ENCODE results near the gene TGFBR2.
A peak's percentile ranks its signal among the peaks of the same experiment; 100 is the strongest.

Gene TGFBR2

GRCh38 chr3:30586806-30587486, 19.5 kb upstream of the TGFBR2 start:
- H3K9me3 ChIP-seq (ENCODE audit: control insufficient read depth, insufficient read depth, low read length) = no peaks in the 10 kb centered on the region
- no peaks in the 10 kb centered on the region for H3K4me1 ChIP-seq (ENCODE audit: insufficient read depth, low read length)
- no peaks in the 10 kb centered on the region for H3K36me3 ChIP-seq (ENCODE audit: insufficient read depth, low read length)
- H3K9ac ChIP-seq (ENCODE audit: low read depth, low read length) = no peak overlapping the region

DNA sequence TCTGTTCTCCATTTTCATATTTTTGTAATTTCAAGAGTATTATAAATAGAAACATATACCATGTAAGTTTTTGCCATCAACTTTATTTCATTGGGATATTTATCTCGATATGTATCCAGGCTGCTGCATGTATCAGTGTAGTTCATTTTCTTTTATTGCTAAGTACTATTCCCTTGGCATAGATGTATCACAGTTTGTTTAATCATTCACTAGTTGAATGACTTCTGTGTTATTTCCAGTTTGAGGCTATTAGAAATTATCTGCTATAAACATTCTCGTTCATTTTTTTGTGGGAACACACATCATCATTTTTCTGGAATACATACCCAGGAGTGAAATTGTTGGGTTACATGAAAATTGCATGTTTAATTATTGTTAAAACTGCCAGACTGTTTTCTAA, 18.5 kb upstream of the TGFBR2 start:
- H3K9ac ChIP-seq (ENCODE audit: low read depth, low read length) = no peak overlapping the region
- H3K36me3 ChIP-seq (ENCODE audit: insufficient read depth, low read length) = no peaks in the 10 kb centered on the region
- no peaks in the 10 kb centered on the region for H3K4me1 ChIP-seq (ENCODE audit: insufficient read depth, low read length)
- no peaks in the 10 kb centered on the region for H3K9me3 ChIP-seq (ENCODE audit: control insufficient read depth, insufficient read depth, low read length)

- Histone ChIP-seq H3K9ac (ENCODE audit: low read depth, low read length) (no peak overlapping the region), H3K9me3 (ENCODE audit: control insufficient read depth, insufficient read depth, low read length) (no peaks in the 10 kb centered on the region; the same call in 1 of the 2 replicates), H3K4me1 (ENCODE audit: insufficient read depth, low read length) (peaks cover 6% of the 10 kb centered on the region), H3K36me3 (ENCODE audit: insufficient read depth, low read length) (no peaks in the 10 kb centered on the region)
Measured at GRCh38 chr3:30596152-30596551, 10.2 kb upstream of the TGFBR2 start.

GRCh38 chr3:30597131-30597768, 9.2 kb upstream of the TGFBR2 start:
- H3K36me3 ChIP-seq (ENCODE audit: insufficient read depth, low read length) = no peaks in the 10 kb centered on the region
- no peaks in the 10 kb centered on the region; the same call in 1 of the 2 replicates for H3K9me3 ChIP-seq (ENCODE audit: control insufficient read depth, insufficient read depth, low read length)
- H3K4me1 ChIP-seq (ENCODE audit: insufficient read depth, low read length) = peaks cover 6% of the 10 kb centered on the region
- no peak overlapping the region for H3K9ac ChIP-seq (ENCODE audit: low read depth, low read length)

DNA sequence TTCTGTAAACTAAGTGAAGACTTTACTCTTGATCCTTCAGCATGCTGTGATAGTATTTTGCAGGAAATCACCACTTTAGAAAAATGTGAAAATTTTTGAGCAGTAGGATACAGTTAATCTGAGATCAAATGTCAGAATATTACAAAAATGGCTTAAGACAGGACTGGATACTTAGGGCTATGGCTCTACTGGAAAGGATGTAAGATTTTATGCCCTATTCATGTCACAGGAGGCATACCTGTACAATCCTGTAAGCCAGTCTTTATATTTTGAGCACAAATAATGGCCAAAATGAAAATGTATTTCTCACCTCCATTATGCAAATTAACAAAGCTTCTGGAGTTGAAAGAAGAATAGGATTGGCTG, 8.6 kb upstream of the TGFBR2 start:
- Histone ChIP-seq H3K36me3 (ENCODE audit: insufficient read depth, low read length) (no peaks in the 10 kb centered on the region), H3K9me3 (ENCODE audit: control insufficient read depth, insufficient read depth, low read length) (no peaks in the 10 kb centered on the region; the same call in 1 of the 2 replicates), H3K9ac (ENCODE audit: low read depth, low read length) (no peak overlapping the region), H3K4me1 (ENCODE audit: insufficient read depth, low read length) (peaks cover 6% of the 10 kb centered on the region)

DNA sequence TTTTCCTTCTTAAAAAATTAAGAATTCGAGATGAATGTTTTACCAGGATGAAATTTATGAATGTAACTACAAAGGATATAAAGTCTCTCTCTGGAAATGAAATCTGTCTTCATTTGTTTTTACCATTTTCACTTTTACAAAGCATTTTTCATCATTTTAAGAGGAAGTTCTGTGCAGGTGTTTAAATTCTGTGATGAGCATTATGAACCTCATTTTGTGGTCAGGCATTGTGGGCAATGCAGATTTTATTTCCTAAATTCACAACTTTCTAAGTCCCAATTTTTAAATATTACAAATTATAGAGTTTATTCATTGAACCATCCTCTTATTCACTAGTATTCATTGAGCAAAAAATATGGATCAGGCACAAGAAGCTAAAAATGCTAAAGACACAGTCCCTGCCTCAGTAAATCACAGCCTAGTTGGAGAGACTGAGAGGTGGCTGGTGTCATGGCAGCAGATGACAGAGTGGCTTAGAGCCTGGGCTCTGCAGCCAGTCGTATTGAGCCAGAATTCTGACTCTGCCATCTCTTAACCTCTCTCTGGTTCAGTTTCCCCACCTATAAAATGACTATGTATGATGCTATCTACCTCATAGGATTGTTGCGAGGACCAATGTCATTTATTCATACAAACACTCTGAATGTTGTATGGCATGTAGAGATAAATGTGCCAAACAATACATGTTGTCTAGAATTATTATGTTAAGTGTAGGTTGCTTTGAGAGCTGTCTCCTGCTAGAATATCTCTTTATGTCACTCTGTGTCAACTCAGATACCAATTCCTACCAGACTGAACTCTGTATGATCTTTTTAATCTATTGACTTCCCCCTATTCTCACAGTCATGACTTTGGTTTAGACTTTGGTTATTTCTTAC, 7.5 kb upstream of the TGFBR2 start:
- Histone ChIP-seq H3K9ac (ENCODE audit: low read depth, low read length) (no peak overlapping the region), H3K9me3 (ENCODE audit: control insufficient read depth, insufficient read depth, low read length) (no peaks in the 10 kb centered on the region; the same call in 1 of the 2 replicates), H3K4me1 (ENCODE audit: insufficient read depth, low read length) (peaks cover 6% of the 10 kb centered on the region), H3K36me3 (ENCODE audit: insufficient read depth, low read length) (no peaks in the 10 kb centered on the region)

GRCh38 chr3:30600572-30600971, 5.8 kb upstream of the TGFBR2 start:
- no peaks in the 10 kb centered on the region; the same call in 1 of the 2 replicates for H3K9me3 ChIP-seq (ENCODE audit: control insufficient read depth, insufficient read depth, low read length)
- no peaks in the 10 kb centered on the region for H3K36me3 ChIP-seq (ENCODE audit: insufficient read depth, low read length)
- H3K4me1 ChIP-seq (ENCODE audit: insufficient read depth, low read length) = peaks cover 12% of the 10 kb centered on the region
- H3K9ac ChIP-seq (ENCODE audit: low read depth, low read length) = no peak overlapping the region

DNA sequence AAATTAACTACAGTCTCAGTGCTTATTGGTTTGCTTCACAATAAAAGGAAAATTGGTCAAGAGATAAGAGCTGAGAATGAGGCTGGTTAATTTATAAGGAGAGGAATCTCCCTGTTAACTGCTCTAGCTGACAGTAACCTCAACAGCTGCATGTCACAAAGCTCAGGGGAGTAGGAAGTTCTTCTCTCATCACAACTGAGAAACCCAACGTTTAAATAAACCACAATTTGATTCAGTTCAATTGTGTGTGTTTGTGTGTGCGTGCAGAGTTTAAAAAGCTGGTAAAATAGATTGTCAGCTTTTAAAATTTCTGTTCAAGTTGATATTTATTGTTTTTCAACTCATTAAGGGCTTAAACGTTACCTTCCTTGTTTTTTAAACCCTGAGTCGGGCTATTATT, 3.5 kb upstream of the TGFBR2 start:
- Histone ChIP-seq H3K36me3 (ENCODE audit: insufficient read depth, low read length) (no peaks in the 10 kb centered on the region), H3K9me3 (ENCODE audit: control insufficient read depth, insufficient read depth, low read length) (no peaks in the 10 kb centered on the region), H3K4me1 (ENCODE audit: insufficient read depth, low read length) (peaks cover 8% of the 10 kb centered on the region), H3K9ac (ENCODE audit: low read depth, low read length) (no peak overlapping the region)

DNA sequence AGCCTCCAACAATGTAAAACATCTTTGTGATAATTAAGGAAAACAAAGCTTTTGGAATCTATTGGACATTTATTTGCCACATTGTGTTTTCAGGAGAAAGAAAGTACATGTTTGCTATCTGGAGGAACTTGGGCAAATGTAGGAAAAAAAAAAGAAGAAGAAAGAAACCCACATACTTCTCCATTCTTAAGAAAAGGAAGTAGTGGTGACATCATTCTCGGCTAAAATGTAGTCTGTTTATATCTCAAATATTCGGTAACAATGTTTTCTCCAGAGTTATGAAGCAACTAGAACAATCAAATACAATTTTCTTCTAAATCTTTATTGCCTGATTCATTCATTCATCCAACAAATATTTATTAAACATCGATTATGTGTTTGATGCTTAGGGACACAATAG, 2.3 kb upstream of the TGFBR2 start:
- no peaks in the 10 kb centered on the region for H3K9me3 ChIP-seq (ENCODE audit: control insufficient read depth, insufficient read depth, low read length)
- no peak overlapping the region for H3K9ac ChIP-seq (ENCODE audit: low read depth, low read length)
- H3K36me3 ChIP-seq (ENCODE audit: insufficient read depth, low read length) = no peaks in the 10 kb centered on the region
- peaks cover 12% of the 10 kb centered on the region for H3K4me1 ChIP-seq (ENCODE audit: insufficient read depth, low read length)

- no peak overlapping the region for H3K9ac ChIP-seq (ENCODE audit: low read depth, low read length)
- H3K4me1 ChIP-seq (ENCODE audit: insufficient read depth, low read length) = peaks cover 12% of the 10 kb centered on the region
Measured at GRCh38 chr3:30604558-30604957, 1.8 kb upstream of the TGFBR2 start.

GRCh38 chr3:30605005-30605404, 1.4 kb upstream of the TGFBR2 start:
- no peaks in the 10 kb centered on the region for H3K36me3 ChIP-seq (ENCODE audit: insufficient read depth, low read length)
- H3K9me3 ChIP-seq (ENCODE audit: control insufficient read depth, insufficient read depth, low read length) = no peaks in the 10 kb centered on the region
- H3K9ac ChIP-seq (ENCODE audit: low read depth, low read length) = no peak overlapping the region
- H3K4me1 ChIP-seq (ENCODE audit: insufficient read depth, low read length) = peaks cover 12% of the 10 kb centered on the region

More at GRCh38 chr3:30604558-30604957, 1.8 kb upstream of the TGFBR2 start:
- Histone ChIP-seq H3K36me3 (ENCODE audit: insufficient read depth, low read length) (no peaks in the 10 kb centered on the region), H3K9me3 (ENCODE audit: control insufficient read depth, insufficient read depth, low read length) (no peaks in the 10 kb centered on the region)

DNA sequence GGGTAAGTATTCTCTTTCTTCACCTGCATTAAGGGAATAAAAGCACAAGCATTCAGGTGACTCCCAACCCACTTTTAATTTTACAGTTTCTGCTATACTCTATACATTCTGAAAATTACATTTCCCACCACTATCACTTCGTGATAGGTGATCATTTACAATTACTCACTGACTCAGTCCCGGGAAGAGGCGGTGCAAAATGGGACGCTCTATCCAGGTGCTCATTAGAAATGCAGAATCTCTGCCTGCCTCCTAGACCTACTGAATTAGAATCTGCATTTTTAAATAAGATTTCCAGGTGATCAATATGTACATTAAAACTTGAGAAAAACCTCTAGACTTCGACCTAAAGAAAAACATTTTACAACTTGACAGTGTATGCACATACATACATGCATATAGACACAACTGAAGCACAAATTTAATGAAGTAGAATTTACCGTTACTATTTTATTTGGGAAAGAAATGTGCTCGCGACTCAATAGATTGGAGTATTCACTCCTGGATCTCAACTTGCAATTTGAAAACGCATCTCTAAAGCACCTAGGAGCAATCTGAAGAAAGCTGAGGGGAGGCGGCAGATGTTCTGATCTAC, 598 bp upstream of the TGFBR2 start:
- peak overlapping the region; percentile 89 for H3K9ac ChIP-seq (ENCODE audit: low read depth, low read length)
- no peaks in the 10 kb centered on the region for H3K9me3 ChIP-seq (ENCODE audit: control insufficient read depth, insufficient read depth, low read length)
- H3K4me1 ChIP-seq (ENCODE audit: insufficient read depth, low read length) = peaks cover 14% of the 10 kb centered on the region

DNA sequence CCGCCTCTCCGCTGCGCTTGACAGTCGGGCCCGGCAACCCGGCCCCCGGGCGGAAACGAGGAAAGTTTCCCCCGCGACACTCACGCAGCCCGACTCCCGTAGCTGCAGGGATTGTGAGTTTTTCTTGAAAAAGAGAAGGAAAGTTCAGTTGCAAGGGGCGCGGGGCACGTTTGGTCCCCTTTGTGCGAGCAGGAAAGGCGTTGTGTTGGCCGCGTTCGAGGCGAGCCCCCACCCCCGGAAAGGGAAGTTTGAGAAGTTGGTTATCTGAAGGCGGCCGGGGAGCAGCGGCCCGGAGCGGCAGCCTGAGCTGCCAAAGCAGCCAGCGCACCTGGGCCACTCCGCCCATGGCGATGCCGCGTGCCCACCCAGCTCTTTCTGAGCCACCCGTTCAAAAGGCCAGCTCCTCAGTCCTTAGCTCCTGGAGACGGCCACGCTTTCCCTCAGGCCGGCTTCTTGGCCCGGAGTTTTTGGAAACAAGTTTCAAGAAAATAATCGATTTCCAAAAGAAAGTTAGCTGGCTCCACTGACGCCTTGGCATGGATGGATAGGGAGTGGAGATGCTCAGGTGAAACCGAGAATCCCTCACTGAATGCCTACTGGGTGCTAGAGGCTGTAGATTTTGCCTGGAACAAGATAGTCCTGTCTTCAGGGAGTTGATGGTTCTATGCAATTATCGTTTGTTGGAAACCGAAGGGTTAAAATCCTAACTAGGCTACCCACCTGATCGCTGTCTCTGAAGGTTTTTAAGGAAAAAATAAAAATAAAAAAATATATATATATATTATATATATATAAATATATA, 832 bp downstream of the TGFBR2 start:
- Histone ChIP-seq H3K9ac (ENCODE audit: low read depth, low read length) (peak overlapping the region; percentile 89), H3K4me1 (ENCODE audit: insufficient read depth, low read length) (peaks cover 25% of the 10 kb centered on the region), H3K36me3 (ENCODE audit: insufficient read depth, low read length) (no peaks in the 10 kb centered on the region), H3K9me3 (ENCODE audit: control insufficient read depth, insufficient read depth, low read length) (no peaks in the 10 kb centered on the region)

More for the DNA sequence above, 598 bp upstream of the TGFBR2 start:
- no peaks in the 10 kb centered on the region for H3K36me3 ChIP-seq (ENCODE audit: insufficient read depth, low read length)

DNA sequence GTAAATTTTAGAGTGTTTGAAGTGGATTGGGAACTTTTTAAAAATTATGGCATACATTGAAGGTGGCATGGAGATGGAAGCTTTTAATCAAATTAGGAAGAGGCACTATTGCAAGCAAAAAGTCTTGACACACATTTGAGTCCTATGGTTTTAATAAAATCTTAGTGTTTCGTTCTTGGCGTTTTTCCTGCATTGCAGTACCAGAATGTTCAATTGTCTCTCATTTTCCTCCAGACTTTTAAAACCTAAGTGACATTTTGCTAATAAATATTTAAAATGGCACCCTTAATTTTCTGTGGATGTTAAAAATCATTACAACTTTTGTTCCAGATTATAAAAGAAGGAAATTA, 2.2 kb downstream of the TGFBR2 start:
- Histone ChIP-seq H3K9ac (ENCODE audit: low read depth, low read length) (no peak overlapping the region; the same call in 1 of the 2 replicates), H3K36me3 (ENCODE audit: insufficient read depth, low read length) (no peaks in the 10 kb centered on the region), H3K4me1 (ENCODE audit: insufficient read depth, low read length) (peaks cover 25% of the 10 kb centered on the region), H3K9me3 (ENCODE audit: control insufficient read depth, insufficient read depth, low read length) (no peaks in the 10 kb centered on the region)

Measured in ES-I3 (cell line).